ENCODE results near the gene MYL5. TPM values are rescaled to one million over a fixed set of nuclear protein-coding genes. Genes with fewer than 3 reads are reported as not detected.

The MYL5 gene
- total RNA-seq, 2 donors from 2014 or later, result 14.6 to 25.7 TPM

DNA sequence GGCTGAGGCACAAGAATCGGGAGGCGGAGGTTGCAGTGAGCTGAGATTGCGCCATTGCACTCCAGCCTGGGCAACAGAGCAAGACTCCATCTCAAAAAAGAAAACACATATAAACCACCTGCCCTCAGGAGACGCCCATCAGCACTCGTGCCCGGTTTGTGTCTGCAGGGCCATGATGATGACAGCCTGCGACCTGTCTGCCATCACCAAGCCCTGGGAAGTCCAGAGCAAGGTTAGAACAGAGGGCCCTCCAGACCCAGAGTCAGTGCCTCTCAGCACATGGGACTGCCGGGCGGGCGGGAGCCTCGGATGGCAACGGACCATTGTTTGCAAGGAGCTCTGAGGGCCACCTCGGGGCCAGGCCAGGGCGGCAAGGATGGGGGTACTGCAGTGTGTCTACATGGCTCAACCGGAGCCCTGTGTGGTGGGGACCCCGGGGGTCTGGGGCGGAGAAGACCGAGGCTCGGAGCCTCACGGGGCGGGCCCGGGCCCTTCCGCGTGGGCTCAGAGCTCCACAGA, 9.6 kb upstream of the MYL5 start:
- TF ChIP-seq POLR2A (IDR thresholded peaks at IDR 0.05) (no peak), POLR2AphosphoS5 (IDR thresholded peaks at IDR 0.05) (no peak)
- DNase-seq (ENCODE audit: low spot score), result no peak
- Histone ChIP-seq H3K4me1 (replicated peaks) (no peaks in the 10 kb centered on the region), H3K27me3 (replicated peaks; ENCODE audit: insufficient read depth) (no peaks in the 10 kb centered on the region), H3K9me3 (no peaks in the 10 kb centered on the region), H3K27ac (no peak overlapping the region), H3K36me3 (no peaks in the 10 kb centered on the region), H3K4me3 (no peak overlapping the region)
- 96% methylated on average over 24 of the region's 24 CpGs for WGBS
- intact Hi-C loops (cut with DNase I), result no loop called here

- intact Hi-C loops (cut with DNase I), result no loop called here
- no peak overlapping the region for H3K4me3 ChIP-seq
- WGBS, result 91% methylated on average over 12 of the region's 12 CpGs
- TF ChIP-seq POLR2AphosphoS5 (IDR thresholded peaks at IDR 0.05) (no peak), POLR2A (IDR thresholded peaks at IDR 0.05) (no peak)
- TF ChIP-seq, protein P1, sequence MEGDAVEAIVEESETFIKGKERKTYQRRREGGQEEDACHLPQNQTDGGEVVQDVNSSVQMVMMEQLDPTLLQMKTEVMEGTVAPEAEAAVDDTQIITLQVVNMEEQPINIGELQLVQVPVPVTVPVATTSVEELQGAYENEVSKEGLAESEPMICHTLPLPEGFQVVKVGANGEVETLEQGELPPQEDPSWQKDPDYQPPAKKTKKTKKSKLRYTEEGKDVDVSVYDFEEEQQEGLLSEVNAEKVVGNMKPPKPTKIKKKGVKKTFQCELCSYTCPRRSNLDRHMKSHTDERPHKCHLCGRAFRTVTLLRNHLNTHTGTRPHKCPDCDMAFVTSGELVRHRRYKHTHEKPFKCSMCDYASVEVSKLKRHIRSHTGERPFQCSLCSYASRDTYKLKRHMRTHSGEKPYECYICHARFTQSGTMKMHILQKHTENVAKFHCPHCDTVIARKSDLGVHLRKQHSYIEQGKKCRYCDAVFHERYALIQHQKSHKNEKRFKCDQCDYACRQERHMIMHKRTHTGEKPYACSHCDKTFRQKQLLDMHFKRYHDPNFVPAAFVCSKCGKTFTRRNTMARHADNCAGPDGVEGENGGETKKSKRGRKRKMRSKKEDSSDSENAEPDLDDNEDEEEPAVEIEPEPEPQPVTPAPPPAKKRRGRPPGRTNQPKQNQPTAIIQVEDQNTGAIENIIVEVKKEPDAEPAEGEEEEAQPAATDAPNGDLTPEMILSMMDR (IDR thresholded peaks at IDR 0.05), result no peak
- no peaks in the 10 kb centered on the region for H3K9me3 ChIP-seq
- H3K4me1 ChIP-seq (replicated peaks), result no peaks in the 10 kb centered on the region
- no peaks in the 10 kb centered on the region for H3K36me3 ChIP-seq
- H3K27ac ChIP-seq, result no peak overlapping the region
- no peak for DNase-seq (ENCODE audit: low spot score)
- no peaks in the 10 kb centered on the region for H3K27me3 ChIP-seq (replicated peaks; ENCODE audit: insufficient read depth)
Observed at GRCh38 chr4:665381-665750, 9.0 kb upstream of the MYL5 start.

- DNase-seq (ENCODE audit: low spot score), result no peak
- WGBS, result 78% methylated on average over 18 of the region's 22 CpGs
- intact Hi-C loops (cut with DNase I), result no loop called here
Observed at GRCh38 chr4:665751-666435, 8.4 kb upstream of the MYL5 start.

DNA sequence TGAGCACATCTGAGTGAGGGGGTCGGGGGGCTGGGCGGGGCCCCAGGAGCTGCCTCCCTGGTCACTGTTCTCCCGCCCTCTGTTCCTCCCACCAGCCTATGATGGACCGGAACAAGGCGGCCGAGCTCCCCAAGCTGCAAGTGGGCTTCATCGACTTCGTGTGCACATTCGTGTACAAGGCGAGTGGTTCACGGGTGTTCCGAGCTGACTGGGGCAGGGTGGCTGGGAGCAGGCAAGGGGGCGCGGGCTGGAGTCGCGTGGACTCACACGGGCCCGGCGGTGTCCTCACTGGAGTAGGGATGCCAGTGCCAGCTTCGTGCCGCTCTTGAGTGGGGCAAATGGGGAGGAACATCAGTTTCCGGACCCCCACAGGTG, 7.9 kb upstream of the MYL5 start:
- no peaks in the 10 kb centered on the region for H3K9me3 ChIP-seq
- intact Hi-C loops (cut with DNase I), result no loop called here
- H3K36me3 ChIP-seq, result no peaks in the 10 kb centered on the region
- H3K4me3 ChIP-seq, result no peak overlapping the region
- H3K27ac ChIP-seq, result no peak overlapping the region
- no peaks in the 10 kb centered on the region for H3K4me1 ChIP-seq (replicated peaks)
- WGBS, result 83% methylated on average over 20 of the region's 22 CpGs
- no peaks in the 10 kb centered on the region for H3K27me3 ChIP-seq (replicated peaks; ENCODE audit: insufficient read depth)
- DNase-seq (ENCODE audit: low spot score), result no peak
- TF ChIP-seq POLR2AphosphoS5 (IDR thresholded peaks at IDR 0.05), result no peak
- TF ChIP-seq, protein P1 (IDR thresholded peaks at IDR 0.05), result no peak
- TF ChIP-seq POLR2A (IDR thresholded peaks at IDR 0.05), result no peak

More at GRCh38 chr4:665751-666435, 8.4 kb upstream of the MYL5 start:
- no peak overlapping the region for H3K27ac ChIP-seq
- no peaks in the 10 kb centered on the region for H3K27me3 ChIP-seq (replicated peaks; ENCODE audit: insufficient read depth)
- H3K36me3 ChIP-seq, result no peaks in the 10 kb centered on the region
- H3K9me3 ChIP-seq, result no peaks in the 10 kb centered on the region
- no peaks in the 10 kb centered on the region for H3K4me1 ChIP-seq (replicated peaks)
- no peak overlapping the region for H3K4me3 ChIP-seq
- TF ChIP-seq, protein P1 (IDR thresholded peaks at IDR 0.05), result no peak
- TF ChIP-seq POLR2AphosphoS5 (IDR thresholded peaks at IDR 0.05) (no peak), POLR2A (IDR thresholded peaks at IDR 0.05) (no peak)

GRCh38 chr4:666822-667544, 7.4 kb upstream of the MYL5 start:
- no peak for DNase-seq (ENCODE audit: low spot score)
- Histone ChIP-seq H3K4me1 (replicated peaks) (no peaks in the 10 kb centered on the region), H3K4me3 (no peak overlapping the region), H3K27ac (no peak overlapping the region), H3K36me3 (peaks cover 0 to 5% of the 10 kb centered on the region in 2 donors), H3K9me3 (no peaks in the 10 kb centered on the region), H3K27me3 (replicated peaks; ENCODE audit: insufficient read depth) (no peaks in the 10 kb centered on the region)
- WGBS, result 83% methylated on average over 26 of the region's 28 CpGs
- TF ChIP-seq POLR2AphosphoS5 (IDR thresholded peaks at IDR 0.05), result no peak
- TF ChIP-seq, protein P1 (IDR thresholded peaks at IDR 0.05), result no peak
- TF ChIP-seq POLR2A (IDR thresholded peaks at IDR 0.05), result no peak
- intact Hi-C loops (cut with DNase I), result no loop called here
